Left lung (tissue), 10 donors: ENCODE measurements around the gene CHST13. TPM values are rescaled to one million over a fixed set of nuclear protein-coding genes. Genes with fewer than 3 reads are reported as not detected.
A peak's percentile ranks its signal among the peaks of the same experiment; 100 is the strongest.

ENCODE experiments used
- ATAC-seq: fragments of 200-7000 bp; cut with Tn5 transposase; one replicate; pipeline ENCODE4 v1.9.1; 2020; ENCODE audit warnings: moderate library complexity
- DNase-seq, 4 donors: peaks; one replicate each; pipeline ENCODE4 v3.0.0-alpha.2; 2013 to 2020
- H3K27ac ChIP-seq, 2 donors: fragments of 200-600 bp; sonication (generic) in 1 of 2; one replicate each; pipeline versions ENCODE4 v1.5.0 to v1.8.0; 2020 to 2021
- H3K27me3 ChIP-seq, 2 donors: fragments of 200-600 bp; sonication (generic) in 1 of 2; one replicate each; pipeline versions ENCODE4 v1.5.0 to v1.8.0; 2020 to 2021
- H3K36me3 ChIP-seq, 2 donors: fragments of 200-600 bp; sonication (generic) in 1 of 2; one replicate each; pipeline versions ENCODE4 v1.5.0 to v1.8.0; 2020 to 2021
- H3K4me1 ChIP-seq, 2 donors: fragments of 200-600 bp; one replicate each; pipeline ENCODE4 v1.8.0; 2021
- H3K4me3 ChIP-seq, 2 donors: fragments of 200-600 bp; sonication (generic) in 1 of 2; one replicate each; pipeline versions ENCODE4 v1.5.0 to v1.8.0; 2020 to 2021; ENCODE audit warnings: mild to moderate bottlenecking in 1 of 2
- H3K9me3 ChIP-seq, 2 donors: fragments of 200-600 bp; sonication (generic) in 1 of 2; one replicate each; pipeline versions ENCODE4 v1.5.0 to v1.8.0; 2020 to 2021
- intact Hi-C, 2 donors: fragments of 100-400 bp; cut with DNase I; formaldehyde crosslinking; loops; one replicate each; pipeline versions ENCODE4 v1.11.2 to v1.14.2; 2022
- polyA plus RNA-seq, 6 donors: library from polyadenylated mRNA; unstranded; fragments of 120-200 nt; gene quantifications; one replicate each; pipeline ENCODE4 v1.2.1, GENCODE V29; 2013; ENCODE audit not compliant: insufficient read length in 6 of 6
- total RNA-seq, 2 donors: library from RNA; stranded (reverse); fragmentation: NEBNext Ultra II Directional; extraction: Animal tissue kit (Norgen Biotek cat#: 25700); gene quantifications; one replicate each; pipeline ENCODE4 v1.2.1, GENCODE V29; 2021
- TF ChIP-seq, protein P1 (sequence below), 2 donors: fragments of 200-600 bp; sonication (generic) in 1 of 2; IDR thresholded peaks; one replicate each; pipeline versions ENCODE4 v1.5.0 to v1.8.0; 2021; ENCODE audit warnings: antibody characterized with exemption in 2 of 2
- donor health status: DM: no; HTN: yes; CAD: no.
- donor health status: DM: no; HTN: no; CAD: no.

Gene CHST13
- total and polyA plus RNA-seq, 8 donors, result 0.11 to 3.0 (median 0.24) TPM

DNA sequence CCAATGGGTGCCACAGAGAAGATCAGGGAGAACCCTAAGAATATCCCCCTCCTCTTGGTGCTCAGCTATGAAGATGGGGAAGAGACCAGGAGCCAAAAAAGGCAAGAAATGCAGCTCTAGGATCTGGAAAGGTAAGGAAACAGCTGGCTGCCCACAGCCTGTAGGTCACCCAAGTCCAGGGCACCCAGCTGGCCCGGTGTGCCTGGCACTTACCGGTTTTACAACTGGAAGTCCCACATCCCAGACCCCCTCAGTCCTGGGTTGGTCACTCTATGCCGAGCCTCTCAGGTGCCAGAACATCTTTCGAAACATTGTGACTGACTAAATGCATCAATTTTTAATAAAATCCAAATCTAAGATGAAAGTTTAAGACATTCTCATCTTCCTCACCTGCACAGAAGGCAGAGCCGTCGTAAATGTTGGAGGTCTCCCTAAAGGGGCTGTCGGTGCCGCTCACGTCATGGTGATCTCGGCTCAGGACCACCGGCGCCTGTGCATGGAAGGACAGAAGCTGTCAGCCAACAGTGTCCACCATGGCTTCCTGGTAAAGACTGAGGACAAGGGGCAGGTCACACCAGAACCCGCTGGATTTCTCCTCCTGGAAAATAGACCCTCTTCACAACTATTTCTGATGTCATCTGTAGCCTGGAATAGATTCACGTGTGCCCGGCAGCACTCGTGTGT lies 34.9 kb upstream of the CHST13 start:
- ATAC-seq, result no peak
- Histone ChIP-seq H3K4me3 (no peak overlapping the region), H3K27me3 (no peaks in the 10 kb centered on the region), H3K36me3 (no peaks in the 10 kb centered on the region), H3K4me1 (peaks cover 0 to 24% of the 10 kb centered on the region in 2 donors), H3K9me3 (no peaks in the 10 kb centered on the region), H3K27ac (no peak overlapping the region)
- intact Hi-C loops, result no loop called here
- TF ChIP-seq, protein P1, sequence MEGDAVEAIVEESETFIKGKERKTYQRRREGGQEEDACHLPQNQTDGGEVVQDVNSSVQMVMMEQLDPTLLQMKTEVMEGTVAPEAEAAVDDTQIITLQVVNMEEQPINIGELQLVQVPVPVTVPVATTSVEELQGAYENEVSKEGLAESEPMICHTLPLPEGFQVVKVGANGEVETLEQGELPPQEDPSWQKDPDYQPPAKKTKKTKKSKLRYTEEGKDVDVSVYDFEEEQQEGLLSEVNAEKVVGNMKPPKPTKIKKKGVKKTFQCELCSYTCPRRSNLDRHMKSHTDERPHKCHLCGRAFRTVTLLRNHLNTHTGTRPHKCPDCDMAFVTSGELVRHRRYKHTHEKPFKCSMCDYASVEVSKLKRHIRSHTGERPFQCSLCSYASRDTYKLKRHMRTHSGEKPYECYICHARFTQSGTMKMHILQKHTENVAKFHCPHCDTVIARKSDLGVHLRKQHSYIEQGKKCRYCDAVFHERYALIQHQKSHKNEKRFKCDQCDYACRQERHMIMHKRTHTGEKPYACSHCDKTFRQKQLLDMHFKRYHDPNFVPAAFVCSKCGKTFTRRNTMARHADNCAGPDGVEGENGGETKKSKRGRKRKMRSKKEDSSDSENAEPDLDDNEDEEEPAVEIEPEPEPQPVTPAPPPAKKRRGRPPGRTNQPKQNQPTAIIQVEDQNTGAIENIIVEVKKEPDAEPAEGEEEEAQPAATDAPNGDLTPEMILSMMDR (IDR thresholded peaks at IDR 0.05), result no peak
- peak in 1 of 4 donors; percentile 51 for DNase-seq

DNA sequence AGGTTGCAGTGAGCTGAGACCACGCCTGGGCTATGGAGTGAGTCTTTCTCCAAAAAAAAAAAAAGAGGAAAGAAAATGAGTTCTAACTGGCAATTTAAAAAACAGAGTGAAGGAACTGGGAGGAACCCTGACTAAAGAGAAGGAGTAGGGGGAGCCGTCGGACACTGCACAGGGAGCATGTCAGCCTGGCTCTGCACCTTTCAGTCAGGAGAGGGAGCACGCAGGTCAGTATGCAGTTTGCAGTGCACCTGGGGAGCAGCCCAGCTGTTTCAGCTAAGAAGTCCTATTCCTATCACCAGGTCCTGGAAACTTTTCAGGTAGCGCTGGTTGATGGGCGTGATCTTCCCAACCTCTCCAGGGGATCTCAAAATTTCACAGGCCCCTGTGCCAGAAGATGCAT lies 33.3 kb upstream of the CHST13 start:
- no peak overlapping the region for H3K4me3 ChIP-seq
- H3K27me3 ChIP-seq, result no peaks in the 10 kb centered on the region
- intact Hi-C loops, result no loop called here
- H3K9me3 ChIP-seq, result no peaks in the 10 kb centered on the region
- no peaks in the 10 kb centered on the region for H3K36me3 ChIP-seq
- H3K4me1 ChIP-seq, result peaks cover 0 to 24% of the 10 kb centered on the region in 2 donors
- TF ChIP-seq, protein P1 (IDR thresholded peaks at IDR 0.05), result no peak
- peak in 1 of 4 donors; percentile 10 for DNase-seq
- no peak for ATAC-seq
- H3K27ac ChIP-seq, result no peak overlapping the region

DNA sequence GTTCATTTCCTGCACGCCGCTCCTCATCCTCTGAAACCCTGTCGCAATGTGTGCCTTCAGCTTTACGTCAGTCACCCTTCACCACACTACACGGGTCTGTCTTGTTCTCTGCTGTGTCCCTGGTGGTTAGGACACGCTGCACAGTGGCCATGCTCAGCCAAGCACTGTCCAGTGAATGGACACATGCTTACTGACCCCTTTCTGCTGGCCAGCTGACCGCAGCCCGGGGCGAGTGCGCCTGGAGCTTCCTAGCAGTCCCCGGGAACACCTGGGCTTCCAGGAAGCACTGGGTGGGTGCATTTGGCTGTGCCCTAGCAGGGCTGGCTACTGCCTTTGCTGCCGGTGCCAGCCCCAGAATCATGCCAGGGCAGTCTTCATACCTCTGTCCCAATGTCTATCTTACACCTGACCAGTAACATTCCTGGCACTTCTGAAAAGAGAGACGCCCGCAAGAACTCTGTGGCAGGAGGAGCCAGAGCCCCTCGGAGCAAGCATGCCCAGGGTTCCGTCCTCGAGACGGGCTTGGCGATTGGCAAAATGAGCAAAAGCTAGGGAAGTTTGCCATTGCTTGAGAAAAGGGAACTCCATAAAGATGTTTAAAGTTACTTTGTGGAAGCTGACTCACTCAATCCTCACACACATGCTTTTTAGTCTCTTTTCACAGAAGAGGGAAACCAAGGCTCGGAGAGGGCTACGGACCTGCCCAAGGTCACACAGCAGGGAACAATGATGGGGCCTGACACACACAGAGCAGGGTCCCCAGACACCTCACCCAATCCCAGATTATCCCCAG lies 32.5 kb upstream of the CHST13 start:
- DNase-seq (peak in 1 of 4 donors; percentile 70), ATAC-seq (no peak)
- intact Hi-C loops, result no loop called here
- no peaks in the 10 kb centered on the region for H3K9me3 ChIP-seq
- H3K27me3 ChIP-seq, result no peaks in the 10 kb centered on the region
- H3K27ac ChIP-seq, result no peak overlapping the region
- H3K36me3 ChIP-seq, result no peaks in the 10 kb centered on the region
- TF ChIP-seq, protein P1 (IDR thresholded peaks at IDR 0.05), result no peak
- H3K4me3 ChIP-seq, result no peak overlapping the region
- H3K4me1 ChIP-seq, result peaks cover 0 to 24% of the 10 kb centered on the region in 2 donors

DNA sequence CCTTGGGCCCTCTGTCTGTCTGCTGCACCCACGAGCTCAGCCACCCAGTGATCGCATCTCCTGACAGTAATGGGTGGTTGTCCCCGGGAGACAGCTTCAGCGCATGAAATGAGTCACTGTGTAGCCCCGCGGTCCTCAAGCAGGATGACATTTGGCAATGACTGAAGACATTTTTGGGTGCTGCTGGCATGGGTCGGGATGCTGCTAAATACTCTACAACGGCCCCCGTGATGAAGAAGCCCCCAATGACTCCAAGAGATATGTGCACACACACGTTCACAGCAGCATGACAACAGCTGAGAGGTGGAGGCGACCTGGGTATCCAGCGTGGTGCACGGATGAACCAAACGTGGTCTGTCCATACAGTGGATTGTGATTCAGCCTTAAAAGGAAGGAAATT lies 30.9 kb upstream of the CHST13 start:
- ATAC-seq (no peak), DNase-seq (peak in 1 of 4 donors; percentile 34)
- Histone ChIP-seq H3K4me3 (no peak overlapping the region), H3K9me3 (no peaks in the 10 kb centered on the region), H3K27ac (no peak overlapping the region), H3K36me3 (no peaks in the 10 kb centered on the region), H3K27me3 (no peaks in the 10 kb centered on the region), H3K4me1 (peaks cover 0 to 15% of the 10 kb centered on the region in 2 donors)
- TF ChIP-seq, protein P1 (IDR thresholded peaks at IDR 0.05), result no peak
- intact Hi-C loops, result no loop called here

DNA sequence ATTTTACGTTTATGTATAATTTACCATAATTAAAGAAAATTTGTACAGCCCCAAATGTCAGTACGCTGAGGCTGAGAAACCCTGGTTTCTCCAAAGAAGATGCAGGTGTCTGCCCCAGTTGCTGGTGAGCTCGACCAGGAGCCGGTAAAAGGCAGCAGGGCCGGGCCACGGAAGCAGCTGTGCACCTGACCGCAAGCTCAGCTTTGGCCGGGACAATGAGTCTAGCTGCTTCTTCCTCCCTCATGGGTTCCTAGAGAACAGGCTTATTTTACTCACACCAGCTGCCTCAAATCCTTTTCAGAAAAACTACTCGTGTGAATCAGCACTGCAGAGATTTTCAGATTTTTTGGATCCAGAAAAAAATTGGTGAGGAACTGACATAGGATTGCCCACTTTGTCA lies 30.2 kb upstream of the CHST13 start:
- peak in 1 of 4 donors; percentile 58 for DNase-seq
- H3K4me1 ChIP-seq, result peaks cover 0 to 12% of the 10 kb centered on the region in 2 donors
- no peaks in the 10 kb centered on the region for H3K27me3 ChIP-seq
- H3K36me3 ChIP-seq, result no peaks in the 10 kb centered on the region
- no peak overlapping the region for H3K27ac ChIP-seq
- ATAC-seq, result no peak
- H3K4me3 ChIP-seq, result no peak overlapping the region
- H3K9me3 ChIP-seq, result no peaks in the 10 kb centered on the region
- intact Hi-C loops, result no loop called here
- TF ChIP-seq, protein P1 (IDR thresholded peaks at IDR 0.05), result no peak
